NCI-H2107 (cell line): Measurements from ENCODE around the gene DEPDC5.

Experiments used
- DNase-seq: peaks from one replicate; lab custom pipeline; 2025; lab: John Stamatoyannopoulos, UW

DEPDC5 gene

DNA sequence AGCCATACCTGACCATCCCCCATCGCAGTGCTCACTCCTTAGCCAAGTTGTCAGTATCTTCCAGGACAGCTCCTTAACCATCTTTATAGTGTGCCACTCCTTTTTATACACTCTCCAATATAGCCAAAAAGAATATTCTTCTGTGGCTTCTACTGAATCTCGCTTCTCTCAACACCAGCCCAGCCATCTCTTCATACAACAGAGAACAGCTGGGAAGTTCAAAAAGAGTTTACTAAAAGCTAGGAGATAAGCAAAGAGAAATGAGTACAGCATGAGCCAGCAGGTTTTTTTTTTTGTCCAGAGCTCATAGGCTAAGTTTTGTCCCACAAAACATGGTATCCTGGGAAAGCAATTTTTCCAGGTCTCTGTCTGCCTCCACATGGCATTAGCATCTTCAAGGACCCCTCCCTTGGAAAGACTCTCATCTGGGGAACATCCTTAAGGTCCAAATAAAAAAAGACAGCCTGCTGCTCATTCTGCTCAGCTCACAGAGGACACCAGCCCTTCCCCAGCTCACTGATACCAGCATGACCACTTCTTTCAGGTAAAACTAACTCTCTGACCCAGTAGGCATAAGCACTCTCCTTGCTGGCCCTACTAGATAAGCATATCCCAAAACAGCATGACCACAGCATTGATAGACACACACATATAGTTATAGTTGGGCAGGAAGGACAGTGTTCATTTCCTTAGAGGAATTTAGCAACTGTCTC lies 141.7 kb downstream of the DEPDC5 start:
- no peak for DNase-seq

DNA sequence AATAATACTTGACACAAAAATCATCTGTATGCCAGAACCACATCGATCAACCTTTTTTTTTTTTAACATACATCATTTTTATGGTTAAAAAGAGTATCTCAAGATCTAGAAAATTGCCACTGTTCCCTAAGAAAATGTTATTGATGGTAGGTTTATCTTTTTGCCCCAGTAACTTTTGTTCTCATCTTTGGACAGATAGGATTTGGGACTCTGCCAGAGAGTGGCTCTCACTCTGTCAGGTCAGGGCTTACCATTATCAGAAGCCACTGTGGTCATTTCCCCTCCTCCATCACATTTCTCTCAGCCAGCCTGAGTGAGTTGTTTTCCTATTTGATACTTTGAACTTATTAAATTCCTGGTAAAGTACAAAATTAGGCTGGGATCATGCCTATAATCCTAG lies 142.7 kb downstream of the DEPDC5 start:
- DNase-seq: no peak

DNA sequence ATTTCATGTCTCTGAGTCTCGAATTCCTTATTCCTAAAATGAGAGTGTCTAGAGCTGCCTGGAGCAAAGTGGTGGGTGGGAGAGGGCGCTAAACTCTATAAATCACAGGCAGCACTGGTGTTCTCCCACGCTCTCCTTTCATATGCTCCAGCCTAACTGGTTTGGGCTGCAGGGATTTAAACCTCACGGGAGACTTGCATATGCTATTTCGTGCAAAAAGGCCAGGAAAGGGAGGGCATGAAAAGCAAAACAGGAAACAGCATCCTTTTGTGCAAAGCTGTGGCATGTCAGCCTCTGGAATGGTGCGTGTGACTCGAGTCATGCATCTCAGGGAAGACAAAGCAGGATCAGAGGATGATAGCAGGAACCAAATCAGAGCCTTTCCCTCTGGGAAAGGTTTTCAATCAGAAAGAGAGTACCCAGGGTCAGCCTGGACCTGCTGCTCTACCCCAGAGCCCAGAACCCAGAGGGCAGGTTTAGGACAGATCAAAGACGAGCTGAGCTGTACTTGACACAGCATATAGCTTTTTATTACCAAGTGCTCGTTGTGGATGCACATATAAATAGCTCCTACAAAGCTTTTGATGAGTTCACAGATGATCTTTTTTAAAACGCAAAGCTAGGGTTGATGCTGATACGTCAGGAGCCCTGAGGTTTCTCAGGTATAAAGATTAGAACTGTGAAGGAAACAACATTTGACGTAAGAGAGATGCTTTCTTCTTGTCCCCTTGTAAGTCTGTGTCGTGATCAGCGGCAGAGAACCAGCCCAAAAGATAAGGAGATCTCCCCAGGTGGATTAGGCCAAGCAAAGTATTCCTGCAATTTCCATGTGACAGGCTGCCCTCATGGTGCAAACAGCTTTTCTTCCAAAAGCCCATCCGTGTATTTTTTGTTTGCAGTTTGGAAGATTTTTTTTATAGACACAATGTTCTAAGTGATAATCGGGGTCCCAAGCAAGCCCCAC lies 144.3 kb downstream of the DEPDC5 start:
- DNase-seq: no peak

- no peak for DNase-seq
Observed at GRCh38 chr22:31898926-31899325, 145.1 kb downstream of the DEPDC5 start.

GRCh38 chr22:31899669-31900068 lies 145.8 kb downstream of the DEPDC5 start:
- no peak for DNase-seq

GRCh38 chr22:31901388-31902137 lies 147.7 kb downstream of the DEPDC5 start:
- DNase-seq: no peak

DNA sequence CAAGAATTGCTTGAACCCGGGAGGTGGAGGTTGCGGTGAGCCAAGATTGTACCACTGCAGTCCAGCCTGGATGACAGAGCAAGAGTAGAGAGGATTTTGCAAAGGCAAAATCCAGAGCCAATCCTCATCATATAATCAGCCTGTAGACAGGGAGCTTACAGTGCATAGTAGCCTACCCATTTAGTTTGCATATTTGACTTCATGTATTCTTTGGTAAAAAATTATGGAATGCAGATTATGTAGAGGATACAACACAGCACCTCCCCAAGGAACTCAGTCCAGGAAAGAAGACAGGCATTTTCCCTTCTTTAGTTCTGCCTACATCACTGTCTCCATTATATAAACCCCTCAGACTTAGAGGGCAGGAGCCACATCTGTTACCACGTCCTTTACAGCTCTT lies 150.8 kb downstream of the DEPDC5 start:
- no peak for DNase-seq

- DNase-seq: no peak
Observed at GRCh38 chr22:31905356-31905755, 151.5 kb downstream of the DEPDC5 start.

DNA sequence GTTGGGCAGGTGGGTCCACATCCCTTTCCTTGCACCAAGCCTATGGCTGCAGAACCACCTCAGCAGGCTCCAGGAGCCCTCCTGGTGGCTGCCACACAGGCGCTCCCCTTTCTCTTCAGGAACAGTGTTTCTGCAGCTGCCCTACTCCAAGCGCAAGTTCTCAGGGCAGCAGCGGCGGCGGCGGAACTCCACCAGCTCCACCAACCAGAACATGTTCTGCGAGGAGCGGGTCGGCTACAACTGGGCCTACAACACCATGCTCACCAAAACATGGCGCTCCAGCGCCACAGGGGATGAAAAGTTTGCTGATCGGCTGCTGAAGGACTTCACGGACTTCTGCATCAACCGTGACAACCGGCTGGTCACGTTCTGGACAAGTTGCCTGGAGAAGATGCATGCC lies 152.3 kb downstream of the DEPDC5 start:
- no peak for DNase-seq

- no peak for DNase-seq
Observed at GRCh38 chr22:31906569-31906968, 152.8 kb downstream of the DEPDC5 start.

DNA sequence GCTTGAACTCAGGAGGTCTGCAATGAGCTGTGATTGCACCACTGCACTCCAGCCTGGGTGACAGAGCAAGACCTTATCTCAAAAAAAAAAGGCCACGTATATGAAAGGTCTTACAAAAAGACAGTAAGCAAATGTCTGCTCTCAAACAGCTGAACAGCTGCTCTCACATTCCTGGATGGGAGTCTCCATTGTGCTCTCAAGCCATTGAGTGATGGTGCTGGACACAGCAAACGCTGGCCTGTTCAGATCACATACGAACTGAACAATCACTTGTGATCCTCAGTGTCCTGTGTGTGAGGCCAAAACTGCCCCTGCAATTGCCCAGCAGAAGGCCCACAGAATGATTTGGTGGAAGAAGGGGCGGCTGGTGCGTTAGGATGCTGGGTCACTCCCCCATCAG lies 156.2 kb downstream of the DEPDC5 start:
- DNase-seq: no peak

GRCh38 chr22:31911565-31912406 lies 158.0 kb downstream of the DEPDC5 start:
- no peak for DNase-seq

GRCh38 chr22:31912407-31912743 lies 158.6 kb downstream of the DEPDC5 start:
- DNase-seq: no peak

GRCh38 chr22:31915586-31915985 lies 161.8 kb downstream of the DEPDC5 start:
- no peak for DNase-seq

DNA sequence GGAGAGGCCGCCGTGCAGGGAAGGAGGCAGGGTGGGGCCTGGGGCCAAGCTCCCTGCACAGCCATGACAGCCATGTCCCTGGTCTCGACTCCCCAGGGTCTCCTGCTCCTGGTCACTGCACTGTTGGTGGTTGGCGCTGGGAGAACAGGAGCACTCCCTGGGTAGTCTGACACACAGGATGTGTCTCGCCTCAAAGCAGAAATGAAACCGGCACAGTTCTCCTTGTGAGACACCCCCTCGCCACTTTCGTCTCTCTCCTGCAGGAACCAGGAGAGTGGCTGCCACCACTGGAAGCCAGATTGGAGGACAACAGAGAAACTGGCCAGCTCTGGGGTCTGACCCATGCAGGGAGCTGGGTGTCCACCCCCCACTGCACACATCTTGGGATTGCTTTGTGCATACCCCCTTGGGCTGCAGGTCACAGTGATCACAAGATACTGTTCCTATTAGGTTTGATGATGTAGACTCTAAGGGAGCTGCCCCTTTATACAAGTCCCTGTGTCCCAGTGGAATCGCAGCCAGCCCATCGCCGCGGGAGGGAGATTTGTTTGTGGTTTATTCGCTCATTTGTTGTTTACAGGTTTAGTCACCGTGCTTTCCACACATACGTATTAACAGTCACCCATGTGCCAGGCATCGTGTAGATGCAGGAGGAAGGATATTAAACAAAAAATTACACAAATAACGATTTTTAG lies 163.6 kb downstream of the DEPDC5 start:
- DNase-seq: no peak

DNA sequence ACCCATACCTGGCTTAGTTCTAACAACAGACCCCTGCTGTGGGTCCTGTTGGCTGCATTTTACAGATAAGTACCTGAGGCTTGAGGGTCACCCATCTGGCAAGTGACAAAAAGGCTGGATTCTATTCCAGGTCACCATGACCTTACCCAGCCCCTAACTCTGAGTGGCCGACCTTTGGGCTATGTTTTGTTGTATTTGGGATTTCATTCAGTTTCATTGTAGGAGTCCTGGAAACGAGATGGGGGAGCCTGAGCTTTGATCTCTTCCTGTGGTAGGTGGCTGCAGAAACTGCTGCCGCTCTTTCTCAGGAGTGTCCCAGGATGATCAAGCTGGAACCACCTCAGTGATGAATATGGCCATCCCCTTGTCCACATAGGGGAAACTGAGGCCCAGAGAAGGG lies 165.9 kb downstream of the DEPDC5 start:
- no peak for DNase-seq

DNA sequence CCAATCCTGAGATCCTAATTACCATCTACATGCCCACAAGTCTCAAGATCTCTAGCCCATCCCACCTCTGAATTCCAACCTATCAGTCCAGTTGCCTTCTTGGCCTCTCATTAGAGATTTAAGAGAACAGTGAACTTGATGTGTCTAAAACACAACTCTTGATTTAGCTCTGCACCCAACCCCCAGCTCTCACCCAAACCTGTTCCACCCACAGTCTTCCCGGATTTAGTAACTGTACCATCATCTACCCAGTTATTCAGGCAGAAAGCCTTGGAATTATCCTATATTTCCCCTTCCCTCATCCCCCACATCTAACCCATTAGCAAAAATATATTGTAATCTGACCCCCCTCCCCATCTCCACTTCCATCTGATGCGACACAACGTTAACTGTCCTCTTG lies 166.5 kb downstream of the DEPDC5 start:
- no peak for DNase-seq

DNA sequence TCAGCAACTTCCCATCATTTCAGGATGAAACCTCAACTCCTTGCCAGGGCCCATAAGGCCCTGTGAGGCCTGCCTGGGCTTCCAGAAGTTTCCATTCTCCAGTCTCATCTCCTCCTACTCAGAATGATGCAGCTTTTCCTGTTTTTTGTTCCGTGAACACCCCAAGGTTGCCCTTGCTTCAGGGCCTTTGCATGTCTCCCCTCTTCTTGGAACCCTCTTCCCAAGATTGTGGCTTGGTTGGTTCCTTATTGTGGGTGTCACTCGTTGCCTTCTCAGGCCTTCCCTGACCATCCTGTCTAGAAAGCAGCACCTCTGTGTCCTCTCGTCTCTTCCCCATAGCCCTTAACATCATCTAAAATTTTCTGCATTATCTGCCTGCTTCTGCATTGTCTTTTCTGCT lies 167.3 kb downstream of the DEPDC5 start:
- DNase-seq: no peak

GRCh38 chr22:31922534-31922933 lies 168.7 kb downstream of the DEPDC5 start:
- DNase-seq: no peak

DNA sequence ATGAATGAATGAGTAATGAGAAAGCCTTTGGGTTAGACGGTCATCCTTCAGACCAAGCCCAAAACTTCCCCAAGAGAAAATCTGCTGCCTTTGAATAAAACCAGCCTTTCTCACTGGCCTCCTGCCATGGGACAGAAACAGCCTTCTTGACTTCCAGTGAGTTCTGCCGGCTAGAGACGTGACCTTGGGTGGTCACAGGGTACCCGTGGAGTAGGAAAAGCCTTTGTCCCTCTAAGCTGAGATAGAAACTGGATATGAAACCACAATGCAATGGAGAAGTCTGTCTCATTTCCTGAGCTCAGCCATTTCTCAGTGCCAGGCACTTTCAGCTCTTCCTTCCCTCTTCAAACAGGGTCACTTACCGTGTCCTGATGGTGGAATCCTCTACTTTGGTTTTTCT lies 169.3 kb downstream of the DEPDC5 start:
- DNase-seq: no peak

DNA sequence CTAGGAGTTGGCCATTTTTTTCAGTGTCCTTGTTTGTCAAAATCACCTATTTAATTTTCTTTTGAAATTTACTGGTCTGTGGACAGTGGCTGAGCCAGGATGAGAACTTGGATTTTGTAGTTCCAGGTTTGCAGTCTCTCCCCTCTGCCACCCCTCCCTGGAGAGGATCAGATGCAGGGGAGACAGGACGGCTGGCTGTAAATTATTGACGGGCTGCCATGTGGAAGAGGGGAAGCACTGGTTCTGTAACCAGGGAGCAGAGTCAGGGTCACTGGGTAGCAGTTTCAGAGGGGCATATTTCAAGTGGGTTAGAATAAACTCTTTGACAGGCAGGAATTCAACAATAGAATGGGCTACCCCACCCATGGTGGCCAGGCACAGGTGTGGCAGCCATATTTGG lies 169.9 kb downstream of the DEPDC5 start:
- no peak for DNase-seq
